Measurements from ENCODE around the gene CDC42BPA. TPM values are rescaled to one million over a fixed set of nuclear protein-coding genes. Genes with fewer than 3 reads are reported as not detected.

Gene CDC42BPA
- total and polyA plus RNA-seq, 9 of the 15 experiments (the other 6 are each of a cell fraction or from before 2014, with no cell fraction given): 8.0 to 77.5 (median 52.1) TPM

DNA sequence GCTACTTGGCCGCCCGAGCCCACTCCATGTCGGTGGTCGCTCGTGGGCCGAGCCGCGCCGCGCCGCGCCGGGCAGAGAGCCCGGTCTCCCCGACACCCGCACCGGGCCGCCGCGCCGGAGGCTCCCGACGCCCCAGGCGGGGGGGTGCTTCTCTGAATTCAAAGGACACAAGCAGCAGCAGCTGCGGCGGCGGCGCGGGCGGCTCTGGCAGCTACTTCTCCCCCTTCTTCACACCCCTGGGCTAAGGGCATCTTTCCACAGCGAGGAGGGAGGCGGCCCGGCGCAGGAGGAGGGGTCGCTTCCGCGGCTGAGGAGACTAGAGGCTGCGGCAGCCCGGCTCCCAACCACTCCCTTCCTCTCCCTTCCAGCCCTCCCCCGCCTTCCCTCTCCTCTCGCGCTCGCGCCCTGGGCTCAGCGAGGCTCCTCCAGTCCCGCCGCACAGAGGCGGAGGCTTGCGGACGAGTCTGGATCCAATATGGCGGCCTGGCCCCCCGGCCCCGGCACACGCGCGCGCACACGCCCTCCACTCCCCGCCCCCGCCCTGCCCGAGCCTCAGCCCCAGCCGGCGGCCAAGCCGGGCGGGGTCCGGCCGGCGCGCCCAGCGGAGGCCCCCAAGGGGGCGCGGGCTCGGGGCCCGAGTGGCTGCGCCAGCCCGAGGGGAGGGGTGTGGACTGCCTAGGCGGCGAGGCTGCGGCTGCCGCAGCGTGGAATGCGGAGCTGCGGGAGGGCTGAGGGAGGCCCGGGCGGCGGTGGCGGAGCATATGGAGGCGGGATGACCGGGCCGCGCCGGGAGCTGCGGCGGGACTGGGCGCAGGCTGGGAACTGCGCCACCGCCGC lies at the start of gene CDC42BPA (continued):
- TF ChIP-seq, protein P1, sequence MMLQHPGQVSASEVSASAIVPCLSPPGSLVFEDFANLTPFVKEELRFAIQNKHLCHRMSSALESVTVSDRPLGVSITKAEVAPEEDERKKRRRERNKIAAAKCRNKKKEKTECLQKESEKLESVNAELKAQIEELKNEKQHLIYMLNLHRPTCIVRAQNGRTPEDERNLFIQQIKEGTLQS (IDR thresholded peaks at IDR 0.05): no peak
- TF ChIP-seq, protein P1 (CRISPR knock-in tag; conservative IDR thresholded peaks at IDR 0.05): no peak
- TF ChIP-seq CREB1 (IDR thresholded peaks at IDR 0.05): no peak
- TF ChIP-seq CREB1 (CRISPR knock-in tag; IDR thresholded peaks at IDR 0.05): 0 out of 2 replicates have a peak, but pooled peaks have one; percentile 27
- peak in 1 of 2 experiments; percentile 34; a peak in 1 of 4 replicates for TF ChIP-seq KDM1A (IDR thresholded peaks at IDR 0.05)
- TF ChIP-seq TAF15 (IDR thresholded peaks at IDR 0.05; ENCODE audit: low read depth, low read length): no peak
- TF ChIP-seq, protein P2, sequence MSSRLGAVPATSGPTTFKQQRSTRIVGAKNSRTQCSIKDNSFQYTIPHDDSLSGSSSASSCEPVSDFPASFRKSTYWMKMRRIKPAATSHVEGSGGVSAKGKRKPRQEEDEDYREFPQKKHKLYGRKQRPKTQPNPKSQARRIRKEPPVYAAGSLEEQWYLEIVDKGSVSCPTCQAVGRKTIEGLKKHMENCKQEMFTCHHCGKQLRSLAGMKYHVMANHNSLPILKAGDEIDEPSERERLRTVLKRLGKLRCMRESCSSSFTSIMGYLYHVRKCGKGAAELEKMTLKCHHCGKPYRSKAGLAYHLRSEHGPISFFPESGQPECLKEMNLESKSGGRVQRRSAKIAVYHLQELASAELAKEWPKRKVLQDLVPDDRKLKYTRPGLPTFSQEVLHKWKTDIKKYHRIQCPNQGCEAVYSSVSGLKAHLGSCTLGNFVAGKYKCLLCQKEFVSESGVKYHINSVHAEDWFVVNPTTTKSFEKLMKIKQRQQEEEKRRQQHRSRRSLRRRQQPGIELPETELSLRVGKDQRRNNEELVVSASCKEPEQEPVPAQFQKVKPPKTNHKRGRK (tag; IDR thresholded peaks at IDR 0.05): no peak
- no peak for TF ChIP-seq ZFPM2 (CRISPR knock-in tag; IDR thresholded peaks at IDR 0.05)
- peak; percentile 42; the same call in 1 of the 2 replicates for TF ChIP-seq JUND (IDR thresholded peaks at IDR 0.05; ENCODE audit: borderline replicate concordance, low read depth, low read length)
- no peak for TF ChIP-seq JUND (tag; IDR thresholded peaks at IDR 0.05; ENCODE audit: borderline replicate concordance, low read depth, low read length)
- no peak for TF ChIP-seq ZNF232 (CRISPR knock-in tag; IDR thresholded peaks at IDR 0.05)
- TF ChIP-seq, protein P3, sequence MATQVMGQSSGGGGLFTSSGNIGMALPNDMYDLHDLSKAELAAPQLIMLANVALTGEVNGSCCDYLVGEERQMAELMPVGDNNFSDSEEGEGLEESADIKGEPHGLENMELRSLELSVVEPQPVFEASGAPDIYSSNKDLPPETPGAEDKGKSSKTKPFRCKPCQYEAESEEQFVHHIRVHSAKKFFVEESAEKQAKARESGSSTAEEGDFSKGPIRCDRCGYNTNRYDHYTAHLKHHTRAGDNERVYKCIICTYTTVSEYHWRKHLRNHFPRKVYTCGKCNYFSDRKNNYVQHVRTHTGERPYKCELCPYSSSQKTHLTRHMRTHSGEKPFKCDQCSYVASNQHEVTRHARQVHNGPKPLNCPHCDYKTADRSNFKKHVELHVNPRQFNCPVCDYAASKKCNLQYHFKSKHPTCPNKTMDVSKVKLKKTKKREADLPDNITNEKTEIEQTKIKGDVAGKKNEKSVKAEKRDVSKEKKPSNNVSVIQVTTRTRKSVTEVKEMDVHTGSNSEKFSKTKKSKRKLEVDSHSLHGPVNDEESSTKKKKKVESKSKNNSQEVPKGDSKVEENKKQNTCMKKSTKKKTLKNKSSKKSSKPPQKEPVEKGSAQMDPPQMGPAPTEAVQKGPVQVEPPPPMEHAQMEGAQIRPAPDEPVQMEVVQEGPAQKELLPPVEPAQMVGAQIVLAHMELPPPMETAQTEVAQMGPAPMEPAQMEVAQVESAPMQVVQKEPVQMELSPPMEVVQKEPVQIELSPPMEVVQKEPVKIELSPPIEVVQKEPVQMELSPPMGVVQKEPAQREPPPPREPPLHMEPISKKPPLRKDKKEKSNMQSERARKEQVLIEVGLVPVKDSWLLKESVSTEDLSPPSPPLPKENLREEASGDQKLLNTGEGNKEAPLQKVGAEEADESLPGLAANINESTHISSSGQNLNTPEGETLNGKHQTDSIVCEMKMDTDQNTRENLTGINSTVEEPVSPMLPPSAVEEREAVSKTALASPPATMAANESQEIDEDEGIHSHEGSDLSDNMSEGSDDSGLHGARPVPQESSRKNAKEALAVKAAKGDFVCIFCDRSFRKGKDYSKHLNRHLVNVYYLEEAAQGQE (IDR thresholded peaks at IDR 0.05; ENCODE audit: borderline replicate concordance): no peak
- TF ChIP-seq, protein P3 (CRISPR knock-in tag; IDR thresholded peaks at IDR 0.05; ENCODE audit: low read depth): peak; percentile 61; the same call in 1 of the 2 replicates
- TF ChIP-seq ZNF699 (CRISPR knock-in tag; IDR thresholded peaks at IDR 0.05; ENCODE audit: insufficient replicate concordance): no peak
- TF ChIP-seq BMI1 (IDR thresholded peaks at IDR 0.05; ENCODE audit: low read length): no peak
- peak; percentile 71 for TF ChIP-seq ELF4 (CRISPR knock-in tag; IDR thresholded peaks at IDR 0.05)
- no peak for TF ChIP-seq HMG20B (CRISPR knock-in tag; IDR thresholded peaks at IDR 0.05)
- no peak for TF ChIP-seq DPF2 (IDR thresholded peaks at IDR 0.05)
- no peak for TF ChIP-seq NCOA2 (IDR thresholded peaks at IDR 0.05; ENCODE audit: partially characterized antibody in 2 of 2)
